Activated CD4-positive, alpha-beta memory T cell treated with anti-CD3 and anti-CD28 coated beads, Interleukin-2, amount 10 ng/mL, durations not matched to agents 7 days and 5 days (primary cell): ENCODE data around the gene TARS3. TPM values are rescaled to one million over a fixed set of nuclear protein-coding genes. Genes with fewer than 3 reads are reported as not detected.

ENCODE experiments used
- total RNA-seq, 2 experiments: library from RNA; stranded (reverse); gene quantifications; one replicate each; pipeline ENCODE4 v1.2.3, GENCODE V29; 2021

Gene TARS3
- total RNA-seq, 2 experiments from 2014 or later, result 10.3 to 12.3 TPM

Other genes with a start within 250 kb of the TARS3 start
- gene PCSK6, start 234.8 kb downstream of the TARS3 start, total RNA-seq, result under 1 TPM; 0.53 to 0.58 TPM
- gene TM2D3, start 72.1 kb downstream of the TARS3 start, total RNA-seq, result 10 to 100 TPM; 41.8 to 43.8 TPM
- not detected for gene OR4F6, start 79.0 kb upstream of the TARS3 start, total RNA-seq
- gene OR4F15, start 87.7 kb upstream of the TARS3 start, total RNA-seq, result not detected